HepG2 (cell line): ENCODE data around the gene NFIC. TPM values are rescaled to one million over a fixed set of nuclear protein-coding genes. Genes with fewer than 3 reads are reported as not detected.

Source experiments
- CERS6 ChIP-seq: sonication (generic); formaldehyde crosslinking; IDR thresholded peaks from 2 replicates; pipeline ENCODE4 v1.5.0; 2020; ENCODE audit warnings: missing genetic modification reagents
- FUBP1 ChIP-seq: sonication (generic); formaldehyde crosslinking; IDR thresholded peaks from 2 replicates; pipeline ENCODE4 v1.5.1; 2020; ENCODE audit warnings: missing genetic modification reagents, mild to moderate bottlenecking, borderline replicate concordance
- NCOA5 ChIP-seq: sonication (generic); formaldehyde crosslinking; IDR thresholded peaks from 2 replicates; pipeline ENCODE4 v1.4.0; 2020; ENCODE audit warnings: missing genetic modification reagents
- ONECUT2 ChIP-seq: sonication (generic); formaldehyde crosslinking; IDR thresholded peaks from 2 replicates; pipeline ENCODE4 v1.4.0; 2020; ENCODE audit warnings: missing genetic modification reagents
- RBAK ChIP-seq: sonication (generic); formaldehyde crosslinking; IDR thresholded peaks from 2 replicates; pipeline ENCODE4 v1.5.1; 2020; ENCODE audit warnings: mild to moderate bottlenecking, missing genetic modification reagents
- SAP130 ChIP-seq: IDR thresholded peaks from 2 replicates; pipeline ENCODE4 v1.6.1; 2016; ENCODE audit warnings: low read depth
- SATB2 ChIP-seq: sonication (generic); formaldehyde crosslinking; IDR thresholded peaks from 2 replicates; pipeline ENCODE4 v1.5.0; 2020; ENCODE audit warnings: missing genetic modification reagents
- SP5 ChIP-seq: IDR thresholded peaks from 2 replicates; pipeline ENCODE4 v1.6.1; 2016; ENCODE audit warnings: low read depth, borderline replicate concordance
- STAT6 ChIP-seq: sonication (generic); formaldehyde crosslinking; IDR thresholded peaks from 2 replicates; pipeline ENCODE4 v1.4.0; 2020; ENCODE audit warnings: missing genetic modification reagents, mild to moderate bottlenecking, borderline replicate concordance
- TBX3 ChIP-seq: fragments of 450-650 bp; IDR thresholded peaks from 2 replicates; pipeline ENCODE4 v1.6.1; 2017; ENCODE audit warnings: antibody characterized with exemption, mild to moderate bottlenecking, inconsistent platforms, borderline replicate concordance
- TMF1 ChIP-seq: sonication (generic); formaldehyde crosslinking; IDR thresholded peaks from 2 replicates; pipeline ENCODE4 v1.8.1; 2022; ENCODE audit warnings: low read depth, missing genetic modification reagents
- ZFP1 ChIP-seq: IDR thresholded peaks from 2 replicates; pipeline ENCODE4 v1.6.1; 2016
- ZIK1 ChIP-seq: sonication (generic); formaldehyde crosslinking; IDR thresholded peaks from 2 replicates; pipeline ENCODE4 v1.5.0; 2020; ENCODE audit warnings: mild to moderate bottlenecking, low read depth, missing genetic modification reagents, borderline replicate concordance
- polyA plus RNA-seq, 8 experiments: library from polyadenylated mRNA; depleted of rRNA in 3 of 8; stranded (reverse) in 7 of 8; unstranded in 1 of 8; fragments of >200 nt; fragmentation: Illumina TruSeq in 4 of 8; extraction: Trizol in 4 of 8; gene quantifications; 2 replicates each; pipeline versions ENCODE4 v1.2.1 to v1.2.3, GENCODE V29; 2011 to 2016; ENCODE audit warnings: low read depth in 4 of 8, missing spikeins in 1 of 8, mixed read lengths in 1 of 8; ENCODE audit not compliant: insufficient read depth in 1 of 8
- total RNA-seq, 5 experiments: library from RNA; depleted of rRNA; stranded (reverse); fragments of >200 nt; fragmentation: Illumina TruSeq; extraction: Trizol; gene quantifications; 2 replicates each; pipeline ENCODE4 v1.2.3, GENCODE V29; 2016; ENCODE audit warnings: low read depth in 1 of 5
- TF ChIP-seq, protein P1 (sequence below): sonication (generic); formaldehyde crosslinking; IDR thresholded peaks from 2 replicates; pipeline ENCODE4 v1.4.0; 2020; ENCODE audit warnings: missing genetic modification reagents, borderline replicate concordance
- TF ChIP-seq, protein P2 (sequence below): IDR thresholded peaks from 2 replicates; pipeline ENCODE4 v1.6.1; 2018; ENCODE audit warnings: missing genetic modification reagents

The NFIC gene
- total and polyA plus RNA-seq, 2 of the 13 experiments (the other 11 are each of a cell fraction or from before 2014, with no cell fraction given): 1.3 to 2.5 TPM

DNA sequence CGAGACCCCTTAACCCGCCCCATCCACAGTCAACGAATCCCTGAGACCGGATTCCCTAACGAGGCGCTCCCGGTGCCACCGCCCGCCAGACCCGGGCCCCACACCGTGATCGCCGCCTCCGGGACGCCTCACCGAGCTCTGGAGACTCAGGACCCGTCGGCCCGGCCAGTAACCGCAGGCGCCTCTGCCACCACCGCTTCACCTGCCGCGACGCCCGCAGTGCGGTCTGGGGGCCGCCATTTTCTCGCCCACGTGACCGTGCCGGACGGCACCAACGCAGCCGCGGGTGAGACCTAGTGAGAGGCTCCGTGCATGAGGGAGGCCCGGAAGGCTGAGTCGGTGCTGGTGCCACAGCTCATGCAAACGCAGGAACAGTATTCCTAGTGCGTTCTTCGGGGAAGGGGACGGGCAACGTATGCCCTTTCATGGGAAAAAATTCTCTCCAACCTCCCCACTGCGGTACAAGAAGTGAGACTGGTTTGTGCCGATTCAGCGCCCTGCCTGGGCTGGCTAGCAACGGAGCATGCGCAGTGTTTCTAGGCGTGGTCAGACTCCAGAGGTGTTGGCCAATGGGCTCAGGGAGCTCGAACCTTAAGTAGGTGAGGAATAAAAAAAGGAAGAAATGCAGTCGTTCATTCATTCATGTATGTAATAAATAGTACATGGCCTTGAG, 134.2 kb downstream of the NFIC start, which contains the start of gene DOHH (continued):
- TF ChIP-seq, protein P1, sequence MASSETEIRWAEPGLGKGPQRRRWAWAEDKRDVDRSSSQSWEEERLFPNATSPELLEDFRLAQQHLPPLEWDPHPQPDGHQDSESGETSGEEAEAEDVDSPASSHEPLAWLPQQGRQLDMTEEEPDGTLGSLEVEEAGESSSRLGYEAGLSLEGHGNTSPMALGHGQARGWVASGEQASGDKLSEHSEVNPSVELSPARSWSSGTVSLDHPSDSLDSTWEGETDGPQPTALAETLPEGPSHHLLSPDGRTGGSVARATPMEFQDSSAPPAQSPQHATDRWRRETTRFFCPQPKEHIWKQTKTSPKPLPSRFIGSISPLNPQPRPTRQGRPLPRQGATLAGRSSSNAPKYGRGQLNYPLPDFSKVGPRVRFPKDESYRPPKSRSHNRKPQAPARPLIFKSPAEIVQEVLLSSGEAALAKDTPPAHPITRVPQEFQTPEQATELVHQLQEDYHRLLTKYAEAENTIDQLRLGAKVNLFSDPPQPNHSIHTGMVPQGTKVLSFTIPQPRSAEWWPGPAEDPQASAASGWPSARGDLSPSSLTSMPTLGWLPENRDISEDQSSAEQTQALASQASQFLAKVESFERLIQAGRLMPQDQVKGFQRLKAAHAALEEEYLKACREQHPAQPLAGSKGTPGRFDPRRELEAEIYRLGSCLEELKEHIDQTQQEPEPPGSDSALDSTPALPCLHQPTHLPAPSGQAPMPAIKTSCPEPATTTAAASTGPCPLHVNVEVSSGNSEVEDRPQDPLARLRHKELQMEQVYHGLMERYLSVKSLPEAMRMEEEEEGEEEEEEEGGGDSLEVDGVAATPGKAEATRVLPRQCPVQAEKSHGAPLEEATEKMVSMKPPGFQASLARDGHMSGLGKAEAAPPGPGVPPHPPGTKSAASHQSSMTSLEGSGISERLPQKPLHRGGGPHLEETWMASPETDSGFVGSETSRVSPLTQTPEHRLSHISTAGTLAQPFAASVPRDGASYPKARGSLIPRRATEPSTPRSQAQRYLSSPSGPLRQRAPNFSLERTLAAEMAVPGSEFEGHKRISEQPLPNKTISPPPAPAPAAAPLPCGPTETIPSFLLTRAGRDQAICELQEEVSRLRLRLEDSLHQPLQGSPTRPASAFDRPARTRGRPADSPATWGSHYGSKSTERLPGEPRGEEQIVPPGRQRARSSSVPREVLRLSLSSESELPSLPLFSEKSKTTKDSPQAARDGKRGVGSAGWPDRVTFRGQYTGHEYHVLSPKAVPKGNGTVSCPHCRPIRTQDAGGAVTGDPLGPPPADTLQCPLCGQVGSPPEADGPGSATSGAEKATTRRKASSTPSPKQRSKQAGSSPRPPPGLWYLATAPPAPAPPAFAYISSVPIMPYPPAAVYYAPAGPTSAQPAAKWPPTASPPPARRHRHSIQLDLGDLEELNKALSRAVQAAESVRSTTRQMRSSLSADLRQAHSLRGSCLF (CRISPR knock-in tag): no peak
- TF ChIP-seq CERS6 (CRISPR knock-in tag) (no peak), NCOA5 (CRISPR knock-in tag) (no peak), SAP130 (peak; percentile 91), ZFP1 (CRISPR knock-in tag) (peak; percentile 51; the same call in 1 of the 2 replicates), ONECUT2 (CRISPR knock-in tag) (no peak), SATB2 (CRISPR knock-in tag) (no peak), SP5 (CRISPR knock-in tag) (no peak), FUBP1 (no peak), RBAK (no peak), STAT6 (CRISPR knock-in tag) (no peak; the same call in 1 of the 2 replicates), TBX3 (peak; percentile 84; the same call in 1 of the 2 replicates), TMF1 (CRISPR knock-in tag) (0 out of 2 replicates have a peak, but pooled peaks have one; percentile 33), ZIK1 (0 out of 2 replicates have a peak, but pooled peaks have one; percentile 63)
- TF ChIP-seq, protein P2, sequence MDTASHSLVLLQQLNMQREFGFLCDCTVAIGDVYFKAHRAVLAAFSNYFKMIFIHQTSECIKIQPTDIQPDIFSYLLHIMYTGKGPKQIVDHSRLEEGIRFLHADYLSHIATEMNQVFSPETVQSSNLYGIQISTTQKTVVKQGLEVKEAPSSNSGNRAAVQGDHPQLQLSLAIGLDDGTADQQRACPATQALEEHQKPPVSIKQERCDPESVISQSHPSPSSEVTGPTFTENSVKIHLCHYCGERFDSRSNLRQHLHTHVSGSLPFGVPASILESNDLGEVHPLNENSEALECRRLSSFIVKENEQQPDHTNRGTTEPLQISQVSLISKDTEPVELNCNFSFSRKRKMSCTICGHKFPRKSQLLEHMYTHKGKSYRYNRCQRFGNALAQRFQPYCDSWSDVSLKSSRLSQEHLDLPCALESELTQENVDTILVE: peak; percentile 82; the same call in 1 of the 2 replicates
